8988T (cell line): Measurements from ENCODE around the gene NR6A1.

Experiments
- DNase-seq: peaks from one replicate; pipeline ENCODE4 v3.0.0; 2011

NR6A1 gene

DNA sequence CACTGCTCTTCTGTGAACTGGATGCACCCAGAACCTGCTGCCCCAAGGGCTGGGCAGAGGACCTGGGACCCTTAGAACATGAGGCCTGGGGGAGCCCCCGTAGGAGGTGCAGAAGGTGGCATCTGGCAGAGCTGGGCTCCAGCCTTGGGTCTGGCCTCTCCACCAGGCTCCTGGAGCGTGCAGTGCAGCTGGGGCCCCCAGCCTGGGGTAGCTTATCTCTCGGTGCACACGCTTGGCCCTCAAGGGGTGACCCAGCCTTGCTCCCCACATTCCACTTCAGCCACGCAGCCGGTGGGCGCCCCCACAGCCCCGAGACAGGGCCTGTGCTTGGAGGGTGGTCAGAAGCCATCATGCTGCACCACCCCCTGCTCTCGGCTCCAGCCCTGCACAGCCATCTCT lies 258.3 kb downstream of the NR6A1 start:
- no peak for DNase-seq

DNA sequence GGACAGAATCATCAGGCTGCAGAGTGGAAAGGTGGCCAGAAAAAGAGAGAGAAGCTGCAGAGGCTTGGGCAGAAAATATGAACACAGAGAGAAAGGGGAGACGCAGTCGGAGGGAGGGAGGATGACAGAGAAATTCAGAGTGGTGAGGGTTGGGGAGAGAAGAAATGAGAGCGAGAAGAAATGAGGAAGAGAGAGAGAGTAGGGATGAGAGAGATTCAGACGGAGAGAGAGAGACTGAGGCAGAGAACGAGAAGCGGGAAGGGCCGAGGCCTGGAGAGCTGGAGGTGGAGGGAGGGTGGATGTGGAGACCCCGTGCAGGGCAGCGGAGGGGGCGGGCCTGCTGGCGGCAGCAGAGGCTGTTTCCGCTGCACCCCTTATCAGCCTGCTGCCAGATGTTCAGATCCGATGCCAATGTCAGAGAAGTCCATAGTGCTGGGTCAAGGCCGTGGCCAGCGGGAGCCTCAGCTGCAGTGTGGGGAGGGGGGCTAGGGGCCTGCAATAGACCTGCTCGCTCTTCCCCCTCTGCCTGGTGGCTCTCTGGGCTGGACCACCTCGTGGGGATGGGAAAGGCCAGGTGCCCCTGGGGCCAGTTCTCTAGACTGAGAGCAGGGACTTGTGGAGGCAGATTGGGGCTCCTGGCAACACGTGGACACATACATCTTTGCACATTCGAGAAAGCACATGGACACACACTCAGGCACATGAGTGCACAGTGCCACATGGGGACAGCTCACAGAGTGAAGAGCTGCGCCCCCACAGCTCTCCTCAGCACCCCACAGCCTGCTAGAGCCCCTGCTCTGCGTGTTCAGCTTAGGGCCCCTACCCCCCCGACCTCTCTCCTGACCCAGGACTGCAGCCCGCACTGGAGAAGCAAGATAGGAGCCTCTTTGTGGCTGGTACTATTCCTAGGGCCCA lies 259.0 kb downstream of the NR6A1 start:
- peak; percentile 26 for DNase-seq

DNA sequence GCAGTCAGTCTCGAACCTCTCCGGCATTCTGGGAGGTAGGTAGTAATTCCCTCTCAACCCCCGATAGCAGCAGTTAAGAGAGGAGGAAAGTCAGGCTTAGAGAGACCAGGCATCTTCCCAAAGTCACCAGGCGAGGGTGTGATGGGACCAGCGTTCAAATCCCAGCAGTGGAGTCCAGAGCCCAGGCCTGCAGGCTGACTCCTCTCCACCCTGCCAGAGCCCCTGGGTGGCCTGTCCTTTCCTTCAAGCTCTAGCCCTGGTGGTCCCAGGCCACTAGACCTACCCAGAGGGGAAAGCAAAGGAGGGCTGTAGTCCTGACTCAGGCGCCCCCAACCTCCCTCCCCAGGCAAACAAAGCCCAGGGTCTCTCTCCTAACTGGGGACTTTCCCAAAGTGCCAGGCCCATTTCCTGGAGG lies 259.7 kb downstream of the NR6A1 start:
- DNase-seq: peak; percentile 65

- peak; percentile 26 for DNase-seq
Observed at GRCh38 chr9:124510650-124511425, 260.3 kb downstream of the NR6A1 start.

DNA sequence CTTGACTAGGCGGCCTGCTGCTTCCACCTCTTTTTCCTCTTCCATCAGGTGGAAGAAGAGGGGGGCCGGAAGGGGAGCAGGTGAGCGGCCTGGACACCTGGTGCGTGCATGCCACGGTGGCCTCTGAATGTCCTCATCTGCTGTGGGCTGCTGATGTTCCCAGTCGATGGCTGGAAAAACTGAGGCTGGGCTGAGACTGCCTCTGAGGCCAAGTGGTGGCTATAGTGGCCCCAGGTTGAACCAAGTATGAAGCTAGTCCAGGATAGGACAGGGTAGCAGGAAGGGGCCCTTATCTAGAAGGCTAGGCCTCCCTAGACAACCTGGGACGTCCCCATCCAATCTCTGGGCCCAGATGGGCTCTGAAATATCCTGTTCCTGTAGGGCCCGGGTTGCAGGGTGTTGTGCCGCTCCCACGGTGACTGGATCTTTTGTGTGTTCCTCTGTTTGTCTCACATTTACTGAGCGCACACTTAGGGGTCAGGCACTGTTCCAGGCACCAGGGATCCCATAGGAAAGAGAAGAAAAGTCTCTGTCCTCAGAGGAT lies 263.2 kb downstream of the NR6A1 start:
- peak; percentile 9 for DNase-seq

GRCh38 chr9:124506931-124507879 lies 263.9 kb downstream of the NR6A1 start, which contains the start of gene NR5A1:
Gene NR5A1, minus strand, starts transcription at chr9:124507399. Its CDS starts 4,004 bp downstream, at chr9:124503395.
- DNase-seq: peak; percentile 30

DNA sequence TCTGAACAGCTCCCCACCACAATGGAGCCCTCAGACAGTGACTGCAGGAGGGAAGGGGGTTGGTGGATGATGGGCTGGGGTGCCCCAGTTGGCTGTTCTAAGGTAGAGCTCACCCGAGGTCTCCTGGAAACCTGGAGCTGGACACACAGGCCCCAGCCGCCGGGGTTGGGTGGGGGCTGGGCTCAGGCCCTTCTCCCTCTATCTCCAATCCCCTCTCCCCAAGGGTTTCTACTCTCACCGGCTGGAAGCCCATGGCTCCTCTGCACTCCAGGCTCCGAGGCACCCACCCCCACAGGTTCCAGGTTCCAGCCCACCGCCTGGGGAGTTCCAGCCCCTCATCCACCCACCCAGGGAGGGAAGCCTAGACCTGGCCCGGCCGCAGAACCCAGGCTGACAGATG lies 264.7 kb downstream of the NR6A1 start:
- DNase-seq: no peak

DNA sequence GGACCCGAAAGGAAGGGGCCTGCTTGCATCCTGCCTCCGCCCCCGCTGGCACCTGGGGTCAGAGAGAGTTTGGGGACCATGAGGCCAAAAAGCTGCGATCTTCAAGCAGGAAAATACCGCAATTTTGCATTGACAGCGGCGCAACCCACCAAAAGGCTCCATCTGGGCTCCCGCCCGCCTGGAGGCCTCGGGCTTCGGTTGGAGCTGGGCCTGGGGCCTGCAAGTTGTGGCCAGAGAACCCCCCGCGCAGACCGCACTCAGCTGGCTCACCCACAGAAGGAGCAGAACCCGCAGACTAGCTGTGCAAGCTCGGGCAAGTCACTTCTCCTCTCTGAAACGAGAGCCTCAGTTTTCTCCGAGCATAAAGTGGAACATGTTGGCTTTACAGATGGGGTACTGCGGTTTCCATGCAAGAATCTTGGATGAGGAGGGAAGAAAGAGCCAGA lies 265.2 kb downstream of the NR6A1 start:
- peak; percentile 23 for DNase-seq

DNA sequence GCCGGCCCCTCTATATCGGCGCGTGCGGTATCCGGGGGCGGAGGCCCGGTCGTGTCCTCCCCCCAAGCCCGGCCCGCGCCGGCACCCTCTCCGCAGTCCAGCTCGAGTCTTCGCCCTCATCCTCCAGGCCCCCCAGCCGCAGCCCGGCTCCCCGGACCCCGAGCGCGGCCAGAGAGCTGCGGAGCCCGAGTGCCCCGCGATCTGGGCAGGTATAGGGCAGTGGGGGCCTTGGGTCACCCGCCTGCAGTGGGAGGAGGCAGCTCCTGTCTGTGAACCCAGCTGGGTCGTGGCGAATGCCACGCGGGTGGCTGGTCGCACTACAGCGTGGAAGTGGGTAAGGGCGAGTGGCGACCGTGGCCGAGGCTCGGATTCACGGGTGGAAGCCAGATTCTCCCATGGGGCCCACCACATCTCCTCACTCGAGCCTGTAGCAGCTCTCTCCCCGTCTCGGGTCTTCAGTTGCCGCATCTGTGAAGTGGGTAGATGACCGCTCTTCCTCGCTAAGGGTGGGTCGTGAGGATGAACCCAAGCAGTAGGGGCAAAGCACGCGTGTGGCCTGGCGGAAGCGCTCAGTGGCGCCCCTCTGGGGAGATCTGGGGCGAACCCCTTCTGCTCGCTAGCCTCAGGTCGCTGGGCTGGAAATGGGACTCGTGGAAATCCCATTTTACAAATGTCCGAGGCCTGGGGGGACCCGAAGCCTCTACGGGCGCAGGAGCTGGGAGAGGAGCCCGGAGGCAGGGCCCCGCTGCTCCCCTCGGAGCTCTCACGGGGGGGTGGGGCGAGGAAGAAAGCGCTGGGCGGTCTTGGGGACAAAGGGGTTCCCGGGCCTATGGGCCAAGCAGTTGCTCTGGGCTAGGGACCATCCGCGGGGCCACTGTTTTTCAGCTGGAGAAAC lies 265.9 kb downstream of the NR6A1 start:
- no peak for DNase-seq

DNA sequence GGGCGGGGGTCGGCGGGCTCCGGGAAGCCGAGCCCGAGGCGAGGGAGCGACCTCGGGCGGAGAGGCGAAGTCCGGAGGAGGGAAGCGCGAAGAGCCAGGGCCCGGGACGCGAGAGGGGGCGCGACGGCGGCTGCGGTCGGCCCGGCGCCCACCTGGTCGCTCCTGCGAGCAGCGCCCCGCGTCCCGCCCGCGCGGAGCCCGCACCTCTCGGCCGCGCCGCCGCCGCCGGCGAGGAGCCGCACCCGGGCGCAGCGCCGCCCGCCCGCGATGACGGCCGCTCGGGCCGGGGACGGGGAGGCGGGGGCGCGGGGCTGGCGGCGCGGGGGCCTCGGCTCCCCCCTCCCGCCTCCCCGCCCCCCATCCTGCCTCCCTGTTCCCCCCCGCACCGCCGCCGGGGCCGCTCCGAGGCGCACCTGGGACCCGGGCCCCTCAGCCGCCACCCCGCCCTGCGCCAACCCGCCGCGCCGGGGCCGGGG lies 266.5 kb downstream of the NR6A1 start:
- DNase-seq: peak; percentile 7

DNA sequence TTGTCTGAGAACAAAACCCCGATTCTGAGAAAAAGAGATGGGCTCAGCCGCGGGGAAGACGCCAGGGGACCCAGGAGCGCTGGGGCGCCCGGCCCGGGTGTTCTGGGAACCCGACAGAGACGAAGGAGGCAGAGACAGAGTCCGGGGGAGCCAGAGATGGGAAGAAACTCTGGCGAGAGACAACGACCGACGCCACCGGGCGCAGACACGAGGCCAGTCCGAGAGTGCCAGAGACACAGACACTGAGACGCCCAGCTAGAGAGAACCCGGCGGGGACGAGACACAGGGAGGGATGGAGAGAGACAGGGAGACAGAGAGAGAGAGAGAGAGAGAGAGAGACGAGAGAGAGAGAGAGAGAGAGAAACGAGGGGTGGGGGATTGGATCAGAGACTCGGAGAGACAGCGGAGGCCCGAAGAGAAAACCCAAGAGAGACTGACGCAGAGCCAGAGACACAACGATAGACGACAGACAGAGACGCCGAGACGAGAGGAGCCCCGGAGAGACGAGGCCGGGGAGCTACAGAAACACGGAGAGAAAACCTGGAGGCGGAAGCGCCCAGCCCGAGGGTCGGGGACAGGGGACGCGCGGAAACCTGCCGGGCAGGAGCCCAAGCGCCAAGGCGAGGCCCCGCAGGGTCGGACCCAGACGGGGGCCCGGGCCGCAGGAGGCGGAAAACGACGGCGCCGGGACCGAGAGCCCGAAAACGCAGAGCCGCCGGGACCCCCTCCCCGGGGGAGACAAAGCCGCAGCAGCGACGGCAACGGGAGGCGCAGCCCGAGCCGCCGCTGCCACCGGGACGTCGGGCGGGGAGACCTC lies 267.2 kb downstream of the NR6A1 start:
- DNase-seq: peak; percentile 24

- DNase-seq: no peak
Observed at GRCh38 chr9:124502711-124503702, 268.1 kb downstream of the NR6A1 start.

DNA sequence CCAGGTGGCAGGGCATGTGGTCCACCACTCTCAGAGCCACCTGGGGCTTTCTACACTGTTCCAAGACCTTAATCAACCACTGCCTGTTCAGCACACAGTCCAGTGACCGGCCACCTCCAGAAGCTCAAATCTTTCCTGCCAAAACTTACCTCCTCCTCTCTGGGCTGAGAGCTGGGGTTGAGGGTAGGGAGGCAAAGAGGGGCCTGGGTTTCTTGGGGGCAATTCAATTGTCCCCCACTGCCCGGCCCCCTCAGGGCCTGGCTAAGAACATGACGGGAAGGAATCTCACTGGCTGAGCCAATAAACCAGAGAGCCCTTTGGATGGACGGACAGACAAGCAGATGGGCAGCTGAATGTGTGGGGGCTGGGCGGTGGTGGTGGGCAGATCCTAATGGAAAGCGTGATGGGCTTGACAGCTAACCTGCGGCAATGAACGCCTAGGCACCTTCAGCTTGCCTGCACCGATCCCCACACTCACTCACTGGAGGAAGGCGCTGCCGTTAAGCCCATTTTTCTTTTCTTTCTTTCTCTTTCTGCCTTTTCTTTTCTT lies 269.3 kb downstream of the NR6A1 start:
- no peak for DNase-seq

- no peak for DNase-seq
Observed at GRCh38 chr9:124500796-124501611, 270.1 kb downstream of the NR6A1 start.

- no peak for DNase-seq
Observed at GRCh38 chr9:124500028-124500795, 270.9 kb downstream of the NR6A1 start.

DNA sequence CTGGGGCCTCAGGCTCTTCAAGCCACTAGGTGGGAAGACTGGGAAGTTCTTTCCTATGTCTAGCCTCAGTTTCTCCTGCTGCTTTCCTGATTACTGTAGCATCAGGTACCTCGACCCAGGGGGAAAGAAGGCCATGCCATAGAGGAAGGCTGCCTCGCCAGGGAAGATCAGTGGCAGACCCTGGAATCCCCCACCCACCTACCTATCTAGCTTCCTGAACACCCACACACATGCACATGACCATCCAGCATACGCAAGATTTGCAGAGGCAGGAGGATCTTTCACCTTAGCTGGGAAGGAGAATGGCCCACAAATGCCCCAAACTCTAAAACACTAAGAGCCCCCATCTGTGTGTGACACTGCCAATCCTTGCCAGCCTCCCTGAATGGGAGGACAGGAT lies 271.9 kb downstream of the NR6A1 start:
- no peak for DNase-seq
